Glomerular visceral epithelial cell (primary cell): ENCODE data around the gene SP110.
"Not testable (repeated sequence)": the region's sequence is repeated elsewhere in the genome, so short reads cannot be mapped to it uniquely, and the experiment has no call there.

ENCODE experiments used
- DNase-seq: peaks from one replicate; pipeline ENCODE4 v3.0.0-alpha.2; 2016; ENCODE audit errors: extremely low spot score

Gene SP110

DNA sequence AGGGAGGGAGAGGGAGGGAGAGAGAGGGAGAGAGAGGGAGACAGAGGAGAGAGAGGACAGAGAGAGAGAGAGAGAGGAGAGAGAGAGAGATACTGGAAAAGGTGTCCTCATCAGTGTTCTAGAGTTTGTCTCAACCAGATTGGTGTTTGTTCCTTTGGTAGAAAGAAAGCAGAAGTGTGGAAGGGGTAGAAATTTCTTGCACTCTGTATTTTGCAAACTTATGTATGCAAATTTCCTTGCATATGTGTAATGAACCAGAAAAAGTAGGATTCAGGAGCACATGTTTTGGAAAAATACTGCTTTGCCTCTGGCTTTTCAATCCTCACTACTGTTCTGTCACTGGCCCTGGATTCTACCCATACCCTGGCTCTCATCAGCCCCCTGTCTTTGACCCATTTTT lies 4.7 kb upstream of the SP110 start:
- DNase-seq: no peak

- not testable (repeated sequence) for DNase-seq
These were observed 3.0 kb upstream of the SP110 start for GRCh38 chr2:230222829-230223228.

GRCh38 chr2:230221493-230221892 lies 1.7 kb upstream of the SP110 start:
- no peak for DNase-seq

DNA sequence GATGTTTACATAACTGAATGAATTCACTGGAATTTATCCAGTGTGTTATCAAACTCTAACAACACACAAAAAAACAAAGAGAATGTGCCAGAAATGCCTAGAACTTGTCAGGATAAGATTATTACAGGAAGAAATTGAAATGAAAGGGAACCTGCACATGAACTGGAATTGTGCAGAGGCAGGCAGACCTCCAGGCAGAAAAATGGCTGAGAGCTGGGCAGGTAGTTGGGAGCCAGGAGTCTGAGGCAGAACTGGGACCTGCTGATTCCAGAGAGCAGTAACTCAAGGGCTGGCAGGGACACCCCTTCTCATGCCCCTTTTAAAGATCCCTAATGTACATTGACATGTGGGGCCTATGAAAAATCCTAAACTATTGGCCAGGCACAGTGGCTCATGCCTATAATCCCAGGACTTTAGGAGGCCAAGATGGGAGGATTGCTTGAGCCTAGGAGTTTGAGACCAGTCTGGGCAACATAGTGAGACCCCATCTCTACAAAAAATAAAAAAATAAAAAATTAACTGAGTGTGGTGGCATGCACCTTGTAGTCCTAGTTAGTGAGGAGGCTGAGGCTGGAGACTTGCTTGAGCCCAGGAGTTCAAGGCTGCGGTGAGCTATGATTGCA lies 674 bp upstream of the SP110 start:
- DNase-seq: no peak

DNA sequence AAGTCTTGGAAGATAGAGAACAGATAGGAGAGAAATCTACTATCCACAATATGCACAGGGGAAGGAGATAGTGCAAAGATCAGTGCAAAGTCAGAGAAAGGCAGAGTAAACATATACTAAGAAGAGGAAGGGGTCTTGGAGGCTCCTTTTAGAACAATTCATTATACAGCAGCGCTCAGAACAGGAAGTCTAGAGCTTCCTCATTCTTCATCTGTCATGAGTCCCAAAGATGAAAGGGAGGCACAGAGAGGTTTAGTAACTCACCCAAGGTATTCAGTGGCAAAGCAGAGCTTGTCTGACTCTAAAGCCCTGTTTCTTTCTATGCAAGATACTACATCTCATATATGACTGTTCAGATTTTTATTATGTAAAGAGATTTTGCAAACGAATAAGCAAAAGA lies 1.4 kb downstream of the SP110 start:
- no peak for DNase-seq

GRCh38 chr2:230217424-230217823 lies 2.4 kb downstream of the SP110 start:
- no peak for DNase-seq

- no peak for DNase-seq
These were observed 3.3 kb downstream of the SP110 start for GRCh38 chr2:230216489-230216888.

- no peak for DNase-seq
These were observed 10.2 kb downstream of the SP110 start for GRCh38 chr2:230209422-230210051.

GRCh38 chr2:230208576-230208975 lies 11.2 kb downstream of the SP110 start:
- no peak for DNase-seq

- DNase-seq: no peak
These were observed 14.1 kb downstream of the SP110 start for GRCh38 chr2:230205721-230206120.

GRCh38 chr2:230205034-230205433 lies 14.8 kb downstream of the SP110 start:
- DNase-seq: no peak

GRCh38 chr2:230203110-230203676 lies 16.6 kb downstream of the SP110 start:
- no peak for DNase-seq

GRCh38 chr2:230202430-230203109 lies 17.2 kb downstream of the SP110 start:
- DNase-seq: no peak

DNA sequence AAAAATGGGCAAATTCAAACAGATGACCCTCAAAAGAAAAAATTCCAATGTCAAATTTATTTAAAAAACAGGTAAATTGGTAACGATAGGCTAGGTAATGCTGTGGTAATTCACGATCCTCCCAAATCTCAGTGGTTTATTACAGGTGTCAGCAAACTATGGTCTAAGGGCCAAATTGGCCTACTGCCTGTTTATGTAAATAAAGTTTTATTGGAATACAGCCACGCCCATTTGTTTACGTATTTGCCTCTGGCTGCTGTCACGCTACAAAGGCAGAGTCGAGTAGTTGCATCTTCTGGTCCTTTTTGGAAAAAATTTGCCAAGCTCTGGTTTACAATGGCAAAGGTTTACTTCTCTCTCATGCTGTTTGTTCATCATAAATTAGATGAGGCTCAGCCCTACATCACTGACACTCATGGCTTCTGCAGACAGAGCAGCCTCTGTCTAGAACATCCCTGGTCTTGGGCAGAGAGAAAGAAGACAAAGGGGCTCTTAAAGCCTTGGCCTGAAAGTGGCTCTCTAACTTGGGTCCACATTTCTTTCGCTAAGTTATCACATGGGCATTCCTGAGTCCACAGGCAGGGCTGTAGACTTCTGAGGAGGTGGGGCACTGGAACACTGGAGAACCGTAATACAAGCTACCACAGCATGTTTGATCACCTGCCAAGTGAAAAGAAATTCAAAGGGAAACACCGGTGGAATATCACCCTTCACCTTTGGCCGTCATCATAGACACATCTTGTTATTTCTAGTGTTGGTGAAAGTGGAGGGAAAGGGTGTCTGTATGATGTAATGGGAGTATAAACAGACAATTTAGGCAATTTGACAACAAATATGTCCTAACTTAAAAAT lies 34.8 kb downstream of the SP110 start:
- DNase-seq: no peak

GRCh38 chr2:230181195-230181594 lies 38.6 kb downstream of the SP110 start:
- no peak for DNase-seq

DNA sequence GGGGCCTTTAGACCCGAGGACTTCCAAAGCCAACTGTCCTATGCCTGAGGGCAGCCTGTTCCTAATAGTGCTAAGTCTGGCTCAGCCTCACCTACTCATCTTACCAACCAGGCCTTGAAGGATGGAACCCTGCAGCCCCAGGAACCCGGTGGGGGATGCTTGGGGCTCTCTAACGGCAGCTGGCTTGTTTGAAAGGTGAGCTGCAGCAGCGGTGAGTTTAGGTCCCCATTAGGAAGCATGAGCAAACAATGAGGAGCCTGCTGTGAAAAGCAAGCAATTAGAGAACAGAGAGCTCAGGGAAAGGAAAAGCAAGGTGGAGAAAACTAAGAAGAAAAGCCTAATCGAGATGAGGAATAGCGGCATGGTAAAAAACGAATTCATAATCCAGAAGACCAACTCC lies 39.9 kb downstream of the SP110 start:
- DNase-seq: no peak

GRCh38 chr2:230178546-230179485 lies 41.0 kb downstream of the SP110 start:
- no peak for DNase-seq

- DNase-seq: no peak
These were observed 42.8 kb downstream of the SP110 start for GRCh38 chr2:230176996-230177395.

- DNase-seq: no peak
These were observed 45.3 kb downstream of the SP110 start for GRCh38 chr2:230174466-230174865.

DNA sequence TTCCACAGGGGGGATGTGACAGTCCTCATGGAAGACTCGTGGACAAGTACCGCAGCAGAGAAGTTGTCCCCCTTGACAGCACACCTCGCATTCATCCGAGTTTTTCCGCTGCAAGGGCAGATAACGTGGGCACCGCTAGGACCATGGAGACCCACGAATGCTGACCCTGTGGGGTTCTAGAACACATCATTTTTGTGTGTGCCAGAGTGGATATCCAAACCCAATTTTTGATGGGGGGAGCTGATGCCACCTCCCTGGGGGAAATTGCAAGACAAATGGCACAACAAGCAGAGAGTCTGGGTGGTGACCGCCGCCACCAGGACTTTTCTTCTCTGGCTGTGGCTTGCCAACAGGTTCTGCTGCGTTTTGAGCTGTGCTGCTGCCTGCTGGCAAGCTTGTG lies 46.9 kb downstream of the SP110 start:
- no peak for DNase-seq

DNA sequence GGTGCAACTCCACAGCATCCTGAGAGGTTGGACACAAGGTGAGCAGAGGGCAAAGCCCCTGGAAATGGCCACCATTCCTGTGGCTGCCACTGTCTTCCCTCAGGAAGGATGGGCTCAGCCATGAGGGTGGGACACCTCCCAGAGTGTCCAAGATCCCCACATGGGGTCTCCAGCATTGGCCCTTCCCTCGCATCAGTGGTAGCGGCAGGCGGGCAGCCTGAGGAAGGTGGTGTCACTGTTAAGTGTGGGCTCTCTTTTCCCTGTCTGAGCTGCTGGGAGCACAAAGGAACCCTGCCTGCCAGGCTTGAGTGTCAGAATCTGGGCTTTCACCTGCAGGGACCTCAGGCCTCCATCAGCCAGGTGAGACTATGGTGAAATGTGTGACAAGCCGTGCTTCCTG lies 47.6 kb downstream of the SP110 start:
- no peak for DNase-seq
